Measurements from ENCODE around the gene KCTD10. TPM values are rescaled to one million over a fixed set of nuclear protein-coding genes. Genes with fewer than 3 reads are reported as not detected.

The KCTD10 gene
- total RNA-seq, 1 experiment from 2014 or later: 71.3 TPM

DNA sequence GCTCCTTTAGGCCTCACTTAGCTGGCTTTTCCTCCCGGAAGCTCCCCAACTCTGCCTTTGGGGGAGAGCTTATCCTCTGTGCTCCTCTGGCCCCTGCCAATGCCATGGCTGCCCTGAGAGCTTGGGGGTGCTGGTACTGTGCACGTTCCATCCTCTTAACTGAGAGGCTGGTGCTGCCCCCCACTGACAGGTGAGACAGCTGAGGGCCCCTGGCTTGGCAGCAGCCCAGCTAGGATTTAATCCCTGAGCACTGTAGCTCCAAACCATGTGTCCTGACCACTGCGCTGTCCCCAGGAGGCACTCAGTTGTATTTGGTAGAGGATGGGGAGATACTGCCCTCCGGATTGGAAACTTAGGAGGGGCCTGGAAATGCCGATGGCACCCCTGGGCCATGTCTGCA lies 46.4 kb upstream of the KCTD10 start:
- TF ChIP-seq CTCF (conservative IDR thresholded peaks at IDR 0.05): no peak
- Histone ChIP-seq H2AK5ac (ENCODE audit: insufficient read length, low read length) (no peak overlapping the region), H4K5ac (ENCODE audit: insufficient read length, low read depth, low read length) (no peak overlapping the region), H3T11ph (ENCODE audit: low read length) (no peak overlapping the region), H3K23me2 (ENCODE audit: insufficient read length, low read depth, low read length, poor library complexity, severe bottlenecking) (no peaks in the 10 kb centered on the region), H3K9ac (ENCODE audit: extremely low read depth, insufficient read length, low read length) (no peak overlapping the region), H3K9me3 (ENCODE audit: control insufficient read depth, low read depth, low read length) (no peaks in the 10 kb centered on the region), H2BK15ac (ENCODE audit: low read depth, low read length) (no peak overlapping the region), H3K4me1 (ENCODE audit: insufficient read depth, low read length) (no peaks in the 10 kb centered on the region), H2BK12ac (ENCODE audit: insufficient read length, low read depth, low read length) (no peak overlapping the region), H3K18ac (ENCODE audit: insufficient read length, low read depth, low read length) (no peak overlapping the region), H3K4me2 (ENCODE audit: insufficient read depth, insufficient read length, low read length) (no peak overlapping the region), H2BK20ac (ENCODE audit: low read depth, low read length, poor library complexity, severe bottlenecking) (no peak overlapping the region), H4K8ac (replicated peaks; ENCODE audit: insufficient read length, low read depth, low read length) (no peak overlapping the region), H2BK120ac (ENCODE audit: low read depth, low read length, poor library complexity, severe bottlenecking) (no peak overlapping the region), H3K27ac (ENCODE audit: insufficient read length, low read depth, low read length) (no peak overlapping the region), H3K23ac (ENCODE audit: insufficient read length, low read depth, low read length) (no peak overlapping the region), H3K4ac (ENCODE audit: low read depth, low read length) (no peak overlapping the region), H4K91ac (ENCODE audit: insufficient read length, low read depth, low read length) (no peak overlapping the region), H2BK5ac (ENCODE audit: insufficient read length, low read length) (no peak overlapping the region), H3K56ac (ENCODE audit: insufficient read length, low read depth, low read length) (no peak overlapping the region), H3K14ac (ENCODE audit: insufficient read depth, low read length) (no peak overlapping the region), H3K79me1 (ENCODE audit: insufficient read depth, low read depth, low read length, poor library complexity, severe bottlenecking) (no peaks in the 10 kb centered on the region), H3K27me3 (ENCODE audit: insufficient read depth, low read length) (no peaks in the 10 kb centered on the region), H4K20me1 (ENCODE audit: control insufficient read depth, insufficient read depth, insufficient read length) (no peaks in the 10 kb centered on the region), H3K79me2 (ENCODE audit: insufficient read depth, low read length) (no peaks in the 10 kb centered on the region), H2AFZ (ENCODE audit: low read length) (no peak overlapping the region)
- H3K36me3 Mint-ChIP-seq (ENCODE audit: insufficient read depth in 1 of 3, low read depth in 3 of 3): peaks cover 7 to 44% (median 39%) of the 10 kb centered on the region in 3 experiments
- no peak overlapping the region; a peak in 3 of 7 replicates for H3K27ac Mint-ChIP-seq
- H3K4me3 Mint-ChIP-seq: no peak overlapping the region
- H3K27me3 Mint-ChIP-seq (ENCODE audit: low read depth): no peaks in the 10 kb centered on the region
- WGBS (ENCODE audit: extremely low coverage, insufficient read length, low lambda C conversion rate): no CpG with 5 or more reads among the region's 5 CpGs
- peaks cover 17 to 47% of the 10 kb centered on the region in 2 experiments for H3K4me1 Mint-ChIP-seq
- DNase-seq: no peak
- no peaks in the 10 kb centered on the region for H3K9me3 Mint-ChIP-seq
